Measurements from ENCODE around the gene DNPEP. TPM values are rescaled to one million over a fixed set of nuclear protein-coding genes. Genes with fewer than 3 reads are reported as not detected.

Gene DNPEP
- 10 to 100 TPM; 84.8 to 90.2 TPM for total RNA-seq
- 145 TPM for polyA plus RNA-seq (ENCODE audit: insufficient read depth, low read depth, low replicate concordance)
- long read RNA-seq, donor 1, transcript DNPEP-201 (15 exons, 2,425 nt) = major isoform, 14 of 24 reads
- long read RNA-seq, donor 1, partial matches to known transcripts = 10 of 24 reads
- long read RNA-seq, donor 1, other reads (novel, unspliced or antisense) = 0 of 24 reads
- long read RNA-seq, donor 2, transcript DNPEP-201 (15 exons, 2,425 nt) = major isoform, 5 of 15 reads
- long read RNA-seq, donor 2, partial matches to known transcripts = 9 of 15 reads
- long read RNA-seq, donor 2, other reads (novel, unspliced or antisense) = 0 of 15 reads

GRCh38 chr2:219387306-219388120 is at the start of gene DNPEP:
Gene DNPEP, minus strand, starts transcription at chr2:219387912. Its CDS starts 118 bp downstream, at chr2:219387794.
- DNase-seq = peak; percentile 95
- TF ChIP-seq POLR2A (IDR thresholded peaks at IDR 0.05) = no peak
- TF ChIP-seq, protein P1, sequence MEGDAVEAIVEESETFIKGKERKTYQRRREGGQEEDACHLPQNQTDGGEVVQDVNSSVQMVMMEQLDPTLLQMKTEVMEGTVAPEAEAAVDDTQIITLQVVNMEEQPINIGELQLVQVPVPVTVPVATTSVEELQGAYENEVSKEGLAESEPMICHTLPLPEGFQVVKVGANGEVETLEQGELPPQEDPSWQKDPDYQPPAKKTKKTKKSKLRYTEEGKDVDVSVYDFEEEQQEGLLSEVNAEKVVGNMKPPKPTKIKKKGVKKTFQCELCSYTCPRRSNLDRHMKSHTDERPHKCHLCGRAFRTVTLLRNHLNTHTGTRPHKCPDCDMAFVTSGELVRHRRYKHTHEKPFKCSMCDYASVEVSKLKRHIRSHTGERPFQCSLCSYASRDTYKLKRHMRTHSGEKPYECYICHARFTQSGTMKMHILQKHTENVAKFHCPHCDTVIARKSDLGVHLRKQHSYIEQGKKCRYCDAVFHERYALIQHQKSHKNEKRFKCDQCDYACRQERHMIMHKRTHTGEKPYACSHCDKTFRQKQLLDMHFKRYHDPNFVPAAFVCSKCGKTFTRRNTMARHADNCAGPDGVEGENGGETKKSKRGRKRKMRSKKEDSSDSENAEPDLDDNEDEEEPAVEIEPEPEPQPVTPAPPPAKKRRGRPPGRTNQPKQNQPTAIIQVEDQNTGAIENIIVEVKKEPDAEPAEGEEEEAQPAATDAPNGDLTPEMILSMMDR (IDR thresholded peaks at IDR 0.05) = no peak
- WGBS, 2 donors = 1% methylated on average over 31 of the region's 76 CpGs; no CpG with 5 or more reads in 1 of the 2 donors
- intact Hi-C loops (cut with DNase I; ENCODE audit: low total_unique reads) = no loop called here
- Histone ChIP-seq H3K9me3 (no peaks in the 10 kb centered on the region), H3K27ac (peak within 1 kb of the TSS; percentile 91 to 93), H3K4me3 (peak within 1 kb of the TSS; percentile 85 to 90), H3K4me1 (peaks cover 12% of the 10 kb centered on the region), H3K27me3 (no peaks in the 10 kb centered on the region), H3K36me3 (ENCODE audit: low read depth, missing control alignments) (no peaks in the 10 kb centered on the region)

GRCh38 chr2:219437141-219437540 is 49.4 kb upstream of the DNPEP start:
- TF ChIP-seq, protein P1 (IDR thresholded peaks at IDR 0.05) = no peak
- no peak for TF ChIP-seq POLR2A (IDR thresholded peaks at IDR 0.05)
- intact Hi-C loops (cut with DNase I; ENCODE audit: low total_unique reads) = no loop called here
- no peaks in the 10 kb centered on the region for H3K36me3 ChIP-seq (ENCODE audit: low read depth, missing control alignments)
- WGBS, 2 donors = 84% methylated on average over 3 of the region's 3 CpGs
- no peak for DNase-seq
- no peaks in the 10 kb centered on the region for H3K9me3 ChIP-seq
- H3K27ac ChIP-seq = no peak overlapping the region
- H3K4me1 ChIP-seq = peaks cover 8% of the 10 kb centered on the region
- no peaks in the 10 kb centered on the region for H3K27me3 ChIP-seq
- no peak overlapping the region for H3K4me3 ChIP-seq

DNA sequence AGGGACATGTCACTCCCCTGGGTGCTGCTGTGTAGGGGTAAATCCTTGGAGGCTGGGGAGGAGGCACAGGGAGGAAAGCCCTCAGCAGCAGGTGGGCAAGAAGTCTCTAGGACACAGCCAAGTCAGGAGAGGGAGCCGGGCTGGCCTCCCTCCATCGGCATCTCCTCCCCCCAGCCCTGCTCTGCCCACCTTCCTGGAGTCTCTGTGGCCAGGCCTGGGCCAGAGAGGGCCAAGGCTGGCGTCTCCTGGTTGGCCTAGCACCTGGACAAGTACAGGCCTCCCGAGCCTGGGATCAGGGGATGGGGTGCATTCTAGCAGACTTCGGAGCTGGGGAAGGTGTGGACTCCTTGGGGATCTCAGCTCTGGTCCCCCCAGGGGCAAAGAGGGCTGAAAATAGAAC is 48.8 kb upstream of the DNPEP start:
- no peak for DNase-seq
- TF ChIP-seq, protein P1 (IDR thresholded peaks at IDR 0.05) = no peak
- TF ChIP-seq POLR2A (IDR thresholded peaks at IDR 0.05) = no peak
- Histone ChIP-seq H3K27me3 (no peaks in the 10 kb centered on the region), H3K4me1 (peaks cover 7% of the 10 kb centered on the region), H3K4me3 (no peak overlapping the region), H3K9me3 (no peaks in the 10 kb centered on the region), H3K36me3 (ENCODE audit: low read depth, missing control alignments) (no peaks in the 10 kb centered on the region), H3K27ac (no peak overlapping the region)
- intact Hi-C loops (cut with DNase I; ENCODE audit: low total_unique reads) = no loop called here
- 91 to 96% methylated on average over 3 to 5 of the region's 5 CpGs for WGBS, 2 donors

- 78 to 85% methylated on average over 6 of the region's 6 CpGs for WGBS, 2 donors
- H3K27me3 ChIP-seq = no peaks in the 10 kb centered on the region
- TF ChIP-seq, protein P1 (IDR thresholded peaks at IDR 0.05) = no peak
- TF ChIP-seq POLR2A (IDR thresholded peaks at IDR 0.05) = no peak
- H3K27ac ChIP-seq = no peak overlapping the region
- H3K9me3 ChIP-seq = no peaks in the 10 kb centered on the region
- no peaks in the 10 kb centered on the region for H3K36me3 ChIP-seq (ENCODE audit: low read depth, missing control alignments)
- DNase-seq = no peak
- H3K4me3 ChIP-seq = no peak overlapping the region
- intact Hi-C loops (cut with DNase I; ENCODE audit: low total_unique reads) = no loop called here
- H3K4me1 ChIP-seq = peaks cover 3% of the 10 kb centered on the region
Measured at GRCh38 chr2:219435701-219436100, 48.0 kb upstream of the DNPEP start.
